DND-41 (cell line): Measurements from ENCODE around the gene ANKS1B.

Source experiments
- ATAC-seq: fragments of 200-7000 bp; cut with Tn5 transposase; 3 replicates; pipeline ENCODE4 v1.9.1; 2021; ENCODE audit warnings: low read depth; ENCODE audit not compliant: insufficient read depth
- DNase-seq: peaks from one replicate; pipeline ENCODE4 v3.0.0-alpha.2; 2020
- H2AFZ ChIP-seq: 2 replicates; pipeline ENCODE4 v1.6.0; 2012; ENCODE audit warnings: low read depth, low read length
- H3K27ac ChIP-seq: 2 replicates; pipeline ENCODE4 v1.5.1; 2012; ENCODE audit warnings: low read length, inconsistent platforms
- H3K27me3 ChIP-seq: fragments of 200-600 bp; sonication (generic); 2 replicates; pipeline ENCODE4 v1.6.0; 2012; ENCODE audit warnings: low read length, mild to moderate bottlenecking, inconsistent platforms; ENCODE audit not compliant: insufficient read depth, poor library complexity
- H3K36me3 ChIP-seq: 2 replicates; pipeline ENCODE4 v1.5.1; 2012; ENCODE audit warnings: low read length, inconsistent platforms; ENCODE audit not compliant: insufficient read depth
- H3K4me1 ChIP-seq: 2 replicates; pipeline ENCODE4 v1.5.1; 2012; ENCODE audit warnings: mild to moderate bottlenecking, low read length; ENCODE audit not compliant: insufficient read depth
- H3K4me2 ChIP-seq: 2 replicates; pipeline ENCODE4 v1.6.0; 2012; ENCODE audit warnings: mild to moderate bottlenecking, moderate library complexity, low read length, inconsistent platforms; ENCODE audit not compliant: insufficient read depth
- H3K4me3 ChIP-seq, 2 experiments: fragments of 200-600 bp in 1 of 2; shearing (Covaris generic) in 1 of 2; 2 replicates each; pipeline ENCODE4 v1.5.1; 2012 to 2016; ENCODE audit warnings: inconsistent platforms in 2 of 2, low read length in 2 of 2, mild to moderate bottlenecking in 2 of 2, low read depth in 1 of 2, moderate library complexity in 1 of 2
- H3K79me2 ChIP-seq: 2 replicates; pipeline ENCODE4 v1.6.0; 2012; ENCODE audit warnings: low read length, inconsistent platforms; ENCODE audit not compliant: insufficient read depth
- H3K9ac ChIP-seq: 2 replicates; pipeline ENCODE4 v1.6.0; 2012; ENCODE audit warnings: low read depth, mild to moderate bottlenecking, inconsistent platforms, low read length, moderate library complexity
- H3K9me3 ChIP-seq: 2 replicates; pipeline ENCODE4 v1.5.1; 2012; ENCODE audit warnings: low read length, moderate library complexity, mild to moderate bottlenecking, inconsistent platforms; ENCODE audit not compliant: insufficient read depth, severe bottlenecking
- H4K20me1 ChIP-seq: 2 replicates; pipeline ENCODE4 v1.6.0; 2012; ENCODE audit warnings: low read length; ENCODE audit not compliant: insufficient read depth
- CTCF ChIP-seq: IDR thresholded peaks from 2 replicates; pipeline ENCODE4 v1.5.1; 2012; ENCODE audit warnings: borderline replicate concordance, low read length, moderate library complexity, mild to moderate bottlenecking; ENCODE audit not compliant: poor library complexity, severe bottlenecking; ENCODE audit errors: extremely low read depth
- EZH2 ChIP-seq: IDR thresholded peaks from 3 replicates; pipeline ENCODE4 v1.6.1; 2012; ENCODE audit warnings: borderline replicate concordance, low read depth, mild to moderate bottlenecking, moderate library complexity, low read length, inconsistent platforms; ENCODE audit not compliant: severe bottlenecking

Gene ANKS1B

GRCh38 chr12:98894412-98895085, 1090.2 kb downstream of the ANKS1B start:
- no peaks in the 10 kb centered on the region for H4K20me1 ChIP-seq
- ATAC-seq (no peak), DNase-seq (no peak)
- H3K4me3 ChIP-seq = no peak overlapping the region
- no peaks in the 10 kb centered on the region for H3K79me2 ChIP-seq
- H3K27me3 ChIP-seq = no peaks in the 10 kb centered on the region
- no peak overlapping the region for H3K9ac ChIP-seq
- H3K4me1 ChIP-seq = no peaks in the 10 kb centered on the region
- H3K9me3 ChIP-seq = no peaks in the 10 kb centered on the region
- H3K27ac ChIP-seq = no peak overlapping the region
- no peak overlapping the region for H2AFZ ChIP-seq
- no peak overlapping the region for H3K4me2 ChIP-seq
- no peaks in the 10 kb centered on the region for H3K36me3 ChIP-seq
- TF ChIP-seq CTCF (no peak), EZH2 (no peak)

- ATAC-seq = no peak
- no peaks in the 10 kb centered on the region for H3K36me3 ChIP-seq
- H4K20me1 ChIP-seq = no peaks in the 10 kb centered on the region
- H2AFZ ChIP-seq = no peak overlapping the region
- no peak overlapping the region for H3K9ac ChIP-seq
- H3K79me2 ChIP-seq = no peaks in the 10 kb centered on the region
- H3K4me2 ChIP-seq = no peak overlapping the region
- H3K9me3 ChIP-seq = no peaks in the 10 kb centered on the region
- no peaks in the 10 kb centered on the region for H3K4me1 ChIP-seq
- no peak overlapping the region for H3K27ac ChIP-seq
- no peaks in the 10 kb centered on the region for H3K27me3 ChIP-seq
- TF ChIP-seq CTCF = no peak
- TF ChIP-seq EZH2 = no peak
- no peak for DNase-seq
- H3K4me3 ChIP-seq = no peak overlapping the region
These were observed 1090.9 kb downstream of the ANKS1B start for GRCh38 chr12:98893675-98894411.

- DNase-seq (no peak), ATAC-seq (no peak)
- Histone ChIP-seq H3K9ac (no peak overlapping the region), H3K36me3 (no peaks in the 10 kb centered on the region), H3K4me3 (no peak overlapping the region), H3K27ac (no peak overlapping the region), H4K20me1 (no peaks in the 10 kb centered on the region), H3K4me2 (no peak overlapping the region), H3K79me2 (no peaks in the 10 kb centered on the region), H3K4me1 (no peaks in the 10 kb centered on the region), H3K27me3 (no peaks in the 10 kb centered on the region), H2AFZ (no peak overlapping the region), H3K9me3 (no peaks in the 10 kb centered on the region)
- TF ChIP-seq CTCF (no peak), EZH2 (no peak)
These were observed 1091.5 kb downstream of the ANKS1B start for GRCh38 chr12:98893126-98893674.
